ENCODE data around the gene RO60. TPM values are rescaled to one million over a fixed set of nuclear protein-coding genes. Genes with fewer than 3 reads are reported as not detected.

Gene RO60
- total and polyA plus RNA-seq, 2 of the 4 experiments (the other 2 are of a cell fraction), result 10.9 to 161 TPM

DNA sequence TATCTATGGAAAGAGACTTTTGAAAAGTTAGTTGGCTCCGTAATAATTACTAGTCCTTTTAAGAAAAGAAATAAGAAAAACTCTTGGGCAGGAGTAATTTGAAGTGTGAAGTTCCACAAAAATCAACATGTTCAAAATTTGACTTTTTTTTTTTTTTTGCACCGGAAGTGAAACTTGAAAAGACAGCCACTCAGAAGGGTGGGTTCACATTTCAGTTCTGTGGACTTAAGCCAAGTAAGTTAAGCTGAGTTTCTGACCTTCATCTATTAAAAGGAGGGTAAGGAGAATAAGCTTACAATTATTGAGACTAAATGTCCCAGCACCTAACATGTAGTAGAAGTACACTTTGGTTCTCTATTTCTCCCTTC lies 11.0 kb downstream of the RO60 start:
- intact Hi-C loops (cut with micrococcal nuclease) (no loop called here), in situ Hi-C loops (cut with MboI; ENCODE audit: low sequenced_read_pairs) (no loop called here), dilution Hi-C loops (cut with HindIII; ENCODE audit: low sequenced_read_pairs, unreplicated experiment) (no loop called here)
- no peak overlapping the region for H3K4me3 ChIP-seq (ENCODE audit: insufficient read depth, low read depth, low read length)
- no peak overlapping the region for H3K27ac ChIP-seq (ENCODE audit: insufficient read depth, low read length)
- H3K36me3 ChIP-seq (ENCODE audit: control insufficient read depth, insufficient read depth, low read length), result peaks cover 8% of the 10 kb centered on the region
- ATAC-seq (ENCODE audit: low read depth), result no peak
- no peak overlapping the region for H2BK5ac ChIP-seq (ENCODE audit: low read depth, low read length, poor library complexity, severe bottlenecking)
- no peak overlapping the region for H2BK20ac ChIP-seq (ENCODE audit: low read depth, low read length)
- TF ChIP-seq MAZ (IDR thresholded peaks at IDR 0.05; ENCODE audit: borderline replicate concordance, low read depth, low read length), result no peak
- TF ChIP-seq, protein P1, sequence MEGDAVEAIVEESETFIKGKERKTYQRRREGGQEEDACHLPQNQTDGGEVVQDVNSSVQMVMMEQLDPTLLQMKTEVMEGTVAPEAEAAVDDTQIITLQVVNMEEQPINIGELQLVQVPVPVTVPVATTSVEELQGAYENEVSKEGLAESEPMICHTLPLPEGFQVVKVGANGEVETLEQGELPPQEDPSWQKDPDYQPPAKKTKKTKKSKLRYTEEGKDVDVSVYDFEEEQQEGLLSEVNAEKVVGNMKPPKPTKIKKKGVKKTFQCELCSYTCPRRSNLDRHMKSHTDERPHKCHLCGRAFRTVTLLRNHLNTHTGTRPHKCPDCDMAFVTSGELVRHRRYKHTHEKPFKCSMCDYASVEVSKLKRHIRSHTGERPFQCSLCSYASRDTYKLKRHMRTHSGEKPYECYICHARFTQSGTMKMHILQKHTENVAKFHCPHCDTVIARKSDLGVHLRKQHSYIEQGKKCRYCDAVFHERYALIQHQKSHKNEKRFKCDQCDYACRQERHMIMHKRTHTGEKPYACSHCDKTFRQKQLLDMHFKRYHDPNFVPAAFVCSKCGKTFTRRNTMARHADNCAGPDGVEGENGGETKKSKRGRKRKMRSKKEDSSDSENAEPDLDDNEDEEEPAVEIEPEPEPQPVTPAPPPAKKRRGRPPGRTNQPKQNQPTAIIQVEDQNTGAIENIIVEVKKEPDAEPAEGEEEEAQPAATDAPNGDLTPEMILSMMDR (conservative IDR thresholded peaks at IDR 0.05; ENCODE audit: low read depth, low read length), result no peak
- no peak for TF ChIP-seq RCOR1 (IDR thresholded peaks at IDR 0.05; ENCODE audit: insufficient replicate concordance, low read length)
- TF ChIP-seq POLR2A (IDR thresholded peaks at IDR 0.05; ENCODE audit: low read depth, low read length), result no peak
- TF ChIP-seq BHLHE40 (IDR thresholded peaks at IDR 0.05; ENCODE audit: low read depth, low read length), result no peak
- TF ChIP-seq, protein P2, sequence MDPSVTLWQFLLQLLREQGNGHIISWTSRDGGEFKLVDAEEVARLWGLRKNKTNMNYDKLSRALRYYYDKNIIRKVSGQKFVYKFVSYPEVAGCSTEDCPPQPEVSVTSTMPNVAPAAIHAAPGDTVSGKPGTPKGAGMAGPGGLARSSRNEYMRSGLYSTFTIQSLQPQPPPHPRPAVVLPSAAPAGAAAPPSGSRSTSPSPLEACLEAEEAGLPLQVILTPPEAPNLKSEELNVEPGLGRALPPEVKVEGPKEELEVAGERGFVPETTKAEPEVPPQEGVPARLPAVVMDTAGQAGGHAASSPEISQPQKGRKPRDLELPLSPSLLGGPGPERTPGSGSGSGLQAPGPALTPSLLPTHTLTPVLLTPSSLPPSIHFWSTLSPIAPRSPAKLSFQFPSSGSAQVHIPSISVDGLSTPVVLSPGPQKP (IDR thresholded peaks at IDR 0.05; ENCODE audit: borderline replicate concordance, low read depth, low read length), result no peak
- no peak overlapping the region for H3K23ac ChIP-seq (ENCODE audit: low read depth, low read length)
- no TSS peak for BruUV-seq (replicated peaks)
- H2AFZ ChIP-seq (replicated peaks; ENCODE audit: low read length, poor library complexity), result no peak overlapping the region
- no peaks in the 10 kb centered on the region for H3K27me3 ChIP-seq (ENCODE audit: control insufficient read depth, insufficient read depth, low read length)
- H2BK120ac ChIP-seq (ENCODE audit: low read depth, low read length), result no peak overlapping the region
- no peak overlapping the region for H3K9ac ChIP-seq (ENCODE audit: low read depth, low read length)
- no peak overlapping the region for H3K14ac ChIP-seq (replicated peaks; ENCODE audit: low read depth, low read length)
- peaks cover 2% of the 10 kb centered on the region; the same call in 1 of the 2 replicates for H3K9me1 ChIP-seq (ENCODE audit: insufficient read depth, low read length)
- H4K8ac ChIP-seq (ENCODE audit: low read depth in 2 of 2, low read length in 2 of 2), result no peak overlapping the region
- H3K56ac ChIP-seq (ENCODE audit: extremely low read depth, insufficient read depth, low read length), result no peak overlapping the region
- ChIA-PET POLR2A (ENCODE audit: unreplicated experiment) (no interaction called here), CTCF (interaction anchor here (0.6 kb wide), 1 partner anchor 90 kb away, joined by 5 read pairs; no protein-coding TSS in a partner anchor)
- no peak overlapping the region for H3K4me2 ChIP-seq (ENCODE audit: low read depth, low read length)
- peaks cover 32 to 52% of the 10 kb centered on the region in 2 experiments for H3K79me1 ChIP-seq (ENCODE audit: low read depth in 1 of 2, low read length in 2 of 2)
- no peaks in the 10 kb centered on the region for H3K9me3 ChIP-seq (ENCODE audit: control insufficient read depth, insufficient read depth, low read length)
- DNase-seq, result no peak
- no peak overlapping the region for H4K91ac ChIP-seq (ENCODE audit: insufficient read depth, low read depth, low read length)
- H2BK15ac ChIP-seq (ENCODE audit: low read depth, low read length), result no peak overlapping the region
- no peak overlapping the region for H4K5ac ChIP-seq (ENCODE audit: low read depth, low read length)
- H3K18ac ChIP-seq (ENCODE audit: low read depth, low read length), result no peak overlapping the region
- no CpG with 5 or more reads among the region's 2 CpGs for whole genome bisulfite sequencing, 2 experiments (ENCODE audit: extremely low coverage in 2 of 2, insufficient read length in 1 of 2)
- H4K20me1 ChIP-seq (ENCODE audit: insufficient read depth, low read length), result peaks cover 7% of the 10 kb centered on the region; the same call in 1 of the 2 replicates
- no peak overlapping the region for H2AK9ac ChIP-seq (replicated peaks; ENCODE audit: low read depth, low read length, poor library complexity)
- H3K4ac ChIP-seq (ENCODE audit: low read depth, low read length), result no peak overlapping the region
- H3K4me1 ChIP-seq (ENCODE audit: control insufficient read depth, insufficient read depth, low read length), result peaks cover 3% of the 10 kb centered on the region
- H2AK5ac ChIP-seq (ENCODE audit: low read depth, low read length), result no peak overlapping the region
